SJSA1 (cell line): Measurements from ENCODE around the gene KIR2DL3. TPM values are rescaled to one million over a fixed set of nuclear protein-coding genes. Genes with fewer than 3 reads are reported as not detected.
A peak's percentile ranks its signal among the peaks of the same experiment; 100 is the strongest.
"Not testable (repeated sequence)": the region's sequence is repeated elsewhere in the genome, so short reads cannot be mapped to it uniquely, and the experiment has no call there.

ENCODE experiments used
- DNase-seq, 2 experiments: peaks; one replicate each; pipeline ENCODE4 v3.0.0-alpha.2; 2015 to 2020; ENCODE audit warnings: low spot score in 2 of 2, low read depth in 1 of 2
- H3K27ac ChIP-seq: fragments of 250-450 bp; sonication (Bioruptor Pico); 2 replicates; pipeline ENCODE4 v1.5.1; 2020; ENCODE audit warnings: mild to moderate bottlenecking, moderate library complexity
- H3K27me3 ChIP-seq: fragments of 250-450 bp; sonication (Bioruptor Pico); replicated peaks from 2 replicates; pipeline ENCODE4 v1.5.1; 2020; ENCODE audit warnings: mild to moderate bottlenecking, moderate library complexity
- H3K36me3 ChIP-seq: fragments of 250-450 bp; sonication (Bioruptor Pico); 2 replicates; pipeline ENCODE4 v1.5.1; 2020; ENCODE audit warnings: mild to moderate bottlenecking
- H3K4me1 ChIP-seq: fragments of 250-450 bp; sonication (Bioruptor Pico); replicated peaks from 2 replicates; pipeline ENCODE4 v1.6.1; 2021; ENCODE audit warnings: mild to moderate bottlenecking
- H3K4me3 ChIP-seq: fragments of 250-450 bp; sonication (Bioruptor Pico); 2 replicates; pipeline ENCODE4 v1.5.1; 2020; ENCODE audit warnings: mild to moderate bottlenecking
- H3K9me3 ChIP-seq: fragments of 250-450 bp; sonication (Bioruptor Pico); replicated peaks from 2 replicates; pipeline ENCODE4 v1.5.1; 2020; ENCODE audit warnings: mild to moderate bottlenecking
- total RNA-seq: library from RNA; depleted of rRNA; stranded (reverse); fragments of >200 nt; shearing (Covaris generic); gene quantifications from 2 replicates; pipeline ENCODE4 v1.2.3, GENCODE V29; 2014; rRNA removed

KIR2DL3 gene
- not detected in 2 replicates for total RNA-seq

DNA sequence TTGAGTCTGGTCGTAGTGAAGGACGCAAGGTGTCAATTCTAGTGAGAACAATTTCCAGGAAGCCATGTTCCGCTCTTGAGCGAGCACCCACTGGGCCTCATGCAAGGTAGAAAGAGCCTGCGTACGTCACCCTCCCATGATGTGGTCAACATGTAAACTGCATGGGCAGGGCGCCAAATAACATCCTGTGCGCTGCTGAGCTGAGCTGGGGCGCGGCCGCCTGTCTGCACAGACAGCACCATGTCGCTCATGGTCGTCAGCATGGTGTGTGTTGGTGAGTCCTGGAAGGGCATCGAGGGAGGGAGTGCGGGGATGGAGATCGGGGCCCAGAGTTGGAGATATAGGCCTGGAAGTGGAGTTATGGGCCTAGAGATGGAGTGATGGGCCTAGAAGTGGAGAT, at the start of gene KIR2DL3:
Gene KIR2DL3 (plus strand): TSS at position 208 of the 400 bp plus-strand sequence. CDS start 33 bp downstream, at position 241.
- not testable (repeated sequence) for H3K27ac ChIP-seq, H3K27me3 ChIP-seq, H3K4me1 ChIP-seq, DNase-seq, H3K4me3 ChIP-seq, H3K9me3 ChIP-seq, H3K36me3 ChIP-seq

DNA sequence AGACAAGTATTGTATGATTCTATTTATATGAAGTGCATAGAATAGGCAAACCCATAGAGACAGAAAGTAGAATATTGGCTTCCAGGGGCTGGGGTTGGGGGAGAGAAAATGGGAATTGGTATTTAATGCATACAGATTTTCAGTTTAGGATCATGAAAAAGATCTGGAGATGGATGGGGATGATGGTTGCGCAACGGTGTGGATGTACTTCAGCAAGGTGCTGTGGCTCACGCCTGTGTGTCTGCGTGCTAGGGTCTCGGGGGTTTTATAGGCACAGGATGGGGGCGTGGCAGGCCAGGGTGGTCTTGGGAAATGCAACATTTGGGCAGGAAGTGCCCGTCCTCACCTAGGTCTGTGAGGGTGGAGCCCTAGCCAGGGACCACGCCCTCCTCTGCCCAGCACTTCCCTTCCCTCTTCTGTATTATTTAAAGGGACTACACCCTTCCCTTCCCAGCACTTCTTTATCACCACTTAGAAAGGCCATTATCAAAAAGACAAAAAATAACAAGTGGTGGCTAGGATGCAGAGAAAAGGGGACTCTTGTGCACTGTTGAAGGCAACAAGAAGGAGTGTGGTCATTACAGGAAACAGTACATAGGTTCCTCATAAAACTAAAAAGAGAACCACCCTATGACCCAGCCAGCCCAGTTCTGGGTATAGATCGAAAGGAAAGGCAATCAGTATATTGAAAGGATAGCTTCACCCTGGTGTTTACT, 46.6 kb upstream of the KIR2DL3 start:
- no peak for DNase-seq

DNA sequence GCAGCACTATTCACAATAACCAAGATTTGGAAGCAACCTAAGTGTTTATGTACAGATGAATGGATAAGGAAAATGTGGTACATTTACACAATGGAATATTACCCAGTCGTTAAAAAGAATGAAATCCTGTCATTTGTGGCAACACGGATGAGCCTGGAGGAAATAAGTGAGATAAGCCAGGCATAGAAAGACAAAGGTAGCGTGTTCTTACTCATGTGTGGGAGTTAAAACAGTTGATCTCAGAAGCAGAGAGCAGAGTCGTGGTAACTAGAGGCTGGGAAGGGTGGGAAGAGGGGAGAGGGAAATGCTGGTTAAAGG, 46.1 kb upstream of the KIR2DL3 start:
- Histone ChIP-seq H3K4me1 (no peaks in the 10 kb centered on the region), H3K27me3 (no peaks in the 10 kb centered on the region), H3K4me3 (no peak overlapping the region), H3K9me3 (no peaks in the 10 kb centered on the region), H3K36me3 (no peaks in the 10 kb centered on the region), H3K27ac (no peak overlapping the region)
- no peak for DNase-seq

More for the DNA sequence above, 46.6 kb upstream of the KIR2DL3 start:
- H3K9me3 ChIP-seq = no peaks in the 10 kb centered on the region
- H3K27me3 ChIP-seq = no peaks in the 10 kb centered on the region
- H3K4me3 ChIP-seq = no peak overlapping the region
- H3K4me1 ChIP-seq = no peaks in the 10 kb centered on the region
- no peak overlapping the region for H3K27ac ChIP-seq
- no peaks in the 10 kb centered on the region for H3K36me3 ChIP-seq

DNA sequence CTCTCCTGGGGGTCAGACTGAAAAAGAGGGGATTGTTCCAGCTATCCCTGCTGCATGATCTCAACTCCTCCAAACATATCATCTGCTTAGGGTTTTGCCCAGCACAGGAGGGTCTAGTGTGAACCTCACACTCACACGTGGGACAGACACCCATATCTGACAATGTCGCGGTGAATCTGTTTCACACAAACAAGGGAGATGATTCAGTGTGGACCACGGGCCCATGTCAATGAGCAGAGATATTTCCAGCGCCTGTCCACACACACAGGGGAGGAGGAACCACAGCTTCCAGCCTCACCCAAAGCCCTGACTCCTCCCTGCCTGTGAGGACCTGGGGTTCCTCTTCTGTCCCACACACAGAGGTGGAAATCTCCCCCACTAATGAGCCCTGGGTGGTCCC, 43.7 kb upstream of the KIR2DL3 start:
- no peaks in the 10 kb centered on the region for H3K4me1 ChIP-seq
- H3K4me3 ChIP-seq = no peak overlapping the region
- no peak for DNase-seq
- H3K27me3 ChIP-seq = no peaks in the 10 kb centered on the region
- H3K27ac ChIP-seq = no peak overlapping the region
- H3K36me3 ChIP-seq = no peaks in the 10 kb centered on the region
- no peaks in the 10 kb centered on the region for H3K9me3 ChIP-seq

DNA sequence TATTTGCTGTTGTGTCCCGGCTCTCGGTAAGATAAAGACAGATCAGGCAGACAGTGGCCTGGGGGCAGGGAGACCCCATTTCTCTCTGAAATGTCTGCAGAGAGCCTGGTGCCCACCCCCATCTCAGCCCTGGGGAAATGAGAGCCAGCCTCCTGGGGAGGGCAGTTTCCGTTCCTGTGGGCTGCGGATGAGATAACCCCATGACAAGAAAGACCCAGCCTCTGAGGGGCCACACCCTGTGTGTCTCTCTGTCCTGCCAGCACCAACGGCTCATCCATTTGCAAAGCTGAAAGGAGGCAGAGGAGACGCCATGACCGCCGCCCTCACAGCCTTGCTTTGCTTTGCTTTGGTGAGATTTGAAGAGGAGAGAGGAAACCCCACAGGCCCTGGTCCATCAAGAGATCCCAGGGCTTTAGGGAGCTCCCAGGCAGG, 42.2 kb upstream of the KIR2DL3 start:
- Histone ChIP-seq H3K4me3 (no peak overlapping the region), H3K4me1 (no peaks in the 10 kb centered on the region)

DNA sequence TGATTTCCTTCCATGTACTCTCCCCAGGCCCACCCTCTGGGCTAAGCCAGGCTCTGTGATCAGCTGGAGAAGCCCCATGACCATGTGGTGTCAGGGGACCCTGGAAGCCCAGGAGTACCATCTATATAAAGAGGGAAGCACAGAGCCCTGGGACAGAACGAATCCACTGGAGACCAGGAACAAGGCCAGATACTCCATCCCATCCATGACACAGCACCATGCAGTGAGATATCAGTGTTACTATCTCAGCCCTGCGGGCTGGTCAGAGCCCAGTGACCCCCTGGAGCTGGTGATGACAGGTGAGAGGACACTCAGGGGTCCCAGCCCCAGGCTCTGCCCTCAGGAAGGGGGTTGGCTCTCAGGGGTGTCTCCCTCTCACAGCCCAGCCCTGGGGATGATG, 41.5 kb upstream of the KIR2DL3 start:
- no peak overlapping the region for H3K27ac ChIP-seq
- H3K9me3 ChIP-seq = no peaks in the 10 kb centered on the region
- H3K36me3 ChIP-seq = no peaks in the 10 kb centered on the region
- no peak overlapping the region for H3K4me3 ChIP-seq
- H3K27me3 ChIP-seq = no peaks in the 10 kb centered on the region
- no peak for DNase-seq
- no peaks in the 10 kb centered on the region for H3K4me1 ChIP-seq

More for the DNA sequence above, 42.2 kb upstream of the KIR2DL3 start:
- no peaks in the 10 kb centered on the region for H3K36me3 ChIP-seq
- no peaks in the 10 kb centered on the region for H3K27me3 ChIP-seq
- no peak overlapping the region for H3K27ac ChIP-seq
- no peak for DNase-seq
- no peaks in the 10 kb centered on the region for H3K9me3 ChIP-seq

DNA sequence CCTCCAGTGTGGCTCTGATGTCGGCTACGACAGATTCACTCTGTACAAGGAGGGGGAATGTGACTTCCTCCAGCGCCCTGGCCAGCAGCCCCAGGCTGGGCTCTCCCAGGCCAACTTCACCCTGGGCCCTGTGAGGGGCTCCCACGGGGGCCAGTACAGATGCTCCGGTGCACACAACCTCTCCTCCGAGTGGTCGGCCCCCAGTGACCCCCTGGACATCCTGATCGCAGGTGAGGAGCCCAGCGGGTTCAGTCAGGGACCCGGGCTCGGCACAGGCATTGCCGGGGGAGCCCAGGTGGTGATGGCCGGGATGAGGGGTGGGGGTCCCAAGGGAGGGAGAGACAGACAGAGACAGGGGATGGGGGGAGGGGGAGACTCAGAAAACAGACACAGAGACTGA, 40.6 kb upstream of the KIR2DL3 start:
- not testable (repeated sequence) for H3K4me3 ChIP-seq, H3K4me1 ChIP-seq, H3K9me3 ChIP-seq, H3K27ac ChIP-seq, H3K36me3 ChIP-seq, H3K27me3 ChIP-seq, DNase-seq

DNA sequence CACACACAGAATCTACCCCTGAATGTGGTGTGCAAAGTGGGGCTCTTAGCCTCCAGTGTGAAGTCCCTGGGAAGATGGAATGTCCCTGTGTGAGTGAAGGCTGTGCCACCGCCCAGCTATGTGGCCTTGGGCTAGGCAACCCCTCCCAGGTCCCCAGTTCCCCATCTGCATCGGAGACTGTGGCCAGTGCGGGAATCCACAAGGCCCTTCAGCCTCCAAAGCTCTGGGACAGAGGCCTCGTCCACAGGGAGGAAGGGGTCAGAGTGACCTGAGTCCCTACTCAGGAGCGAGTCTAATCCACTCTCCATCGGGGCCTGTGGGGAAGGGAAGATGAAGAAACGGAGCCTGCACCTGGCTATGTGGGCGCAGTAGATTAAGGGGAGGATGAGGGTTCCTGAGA, 33.4 kb upstream of the KIR2DL3 start:
- H3K4me1 ChIP-seq = no peaks in the 10 kb centered on the region
- no peaks in the 10 kb centered on the region for H3K9me3 ChIP-seq
- no peak overlapping the region for H3K27ac ChIP-seq
- H3K27me3 ChIP-seq = no peaks in the 10 kb centered on the region
- no peak overlapping the region for H3K4me3 ChIP-seq
- H3K36me3 ChIP-seq = no peaks in the 10 kb centered on the region
- DNase-seq = no peak

DNA sequence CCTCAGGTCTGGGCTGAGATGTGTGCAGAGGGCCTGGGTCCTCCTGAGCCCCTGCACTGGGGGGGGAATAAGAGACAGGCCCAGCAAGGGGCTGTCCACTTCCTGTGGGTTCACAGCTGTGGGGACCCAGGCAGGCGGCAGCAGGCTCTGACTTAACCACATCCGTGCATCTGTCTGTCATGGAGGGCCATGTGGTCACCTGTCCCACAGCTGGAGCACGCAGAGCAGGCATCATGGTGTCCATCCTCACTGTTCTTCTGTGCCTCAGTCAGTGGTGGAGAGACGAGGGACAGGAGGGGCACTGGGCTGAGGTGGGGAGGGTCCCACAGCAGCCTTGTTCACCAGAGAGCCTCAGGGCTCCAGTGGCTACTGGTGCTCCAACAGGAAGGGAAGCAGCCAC, 30.4 kb upstream of the KIR2DL3 start:
- no peak for DNase-seq
- H3K36me3 ChIP-seq = no peaks in the 10 kb centered on the region
- no peak overlapping the region for H3K27ac ChIP-seq
- no peaks in the 10 kb centered on the region for H3K27me3 ChIP-seq
- no peaks in the 10 kb centered on the region for H3K9me3 ChIP-seq
- H3K4me3 ChIP-seq = no peak overlapping the region
- H3K4me1 ChIP-seq = no peaks in the 10 kb centered on the region

DNA sequence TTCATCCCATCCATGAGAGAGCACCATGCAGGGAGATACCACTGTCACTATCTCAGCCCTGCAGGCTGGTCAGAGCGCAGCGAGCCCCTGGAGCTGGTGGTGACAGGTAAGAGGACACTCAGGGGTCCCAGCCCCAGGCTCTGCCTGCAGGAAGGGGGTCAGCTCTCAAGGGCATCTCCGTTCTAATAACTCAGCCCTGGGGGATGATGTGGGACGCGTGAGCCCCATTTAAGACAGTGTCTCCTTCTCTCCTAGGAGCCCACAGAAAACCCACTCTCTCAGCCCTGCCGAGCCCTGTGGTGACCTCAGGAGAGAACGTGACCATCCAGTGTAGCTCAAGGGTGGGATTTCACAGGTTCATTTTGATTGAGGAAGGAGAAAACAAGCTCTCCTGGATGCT, 29.5 kb upstream of the KIR2DL3 start:
- Histone ChIP-seq H3K4me1 (no peaks in the 10 kb centered on the region), H3K36me3 (no peaks in the 10 kb centered on the region), H3K9me3 (no peaks in the 10 kb centered on the region), H3K27ac (no peak overlapping the region), H3K27me3 (no peaks in the 10 kb centered on the region), H3K4me3 (no peak overlapping the region)
- no peak for DNase-seq

DNA sequence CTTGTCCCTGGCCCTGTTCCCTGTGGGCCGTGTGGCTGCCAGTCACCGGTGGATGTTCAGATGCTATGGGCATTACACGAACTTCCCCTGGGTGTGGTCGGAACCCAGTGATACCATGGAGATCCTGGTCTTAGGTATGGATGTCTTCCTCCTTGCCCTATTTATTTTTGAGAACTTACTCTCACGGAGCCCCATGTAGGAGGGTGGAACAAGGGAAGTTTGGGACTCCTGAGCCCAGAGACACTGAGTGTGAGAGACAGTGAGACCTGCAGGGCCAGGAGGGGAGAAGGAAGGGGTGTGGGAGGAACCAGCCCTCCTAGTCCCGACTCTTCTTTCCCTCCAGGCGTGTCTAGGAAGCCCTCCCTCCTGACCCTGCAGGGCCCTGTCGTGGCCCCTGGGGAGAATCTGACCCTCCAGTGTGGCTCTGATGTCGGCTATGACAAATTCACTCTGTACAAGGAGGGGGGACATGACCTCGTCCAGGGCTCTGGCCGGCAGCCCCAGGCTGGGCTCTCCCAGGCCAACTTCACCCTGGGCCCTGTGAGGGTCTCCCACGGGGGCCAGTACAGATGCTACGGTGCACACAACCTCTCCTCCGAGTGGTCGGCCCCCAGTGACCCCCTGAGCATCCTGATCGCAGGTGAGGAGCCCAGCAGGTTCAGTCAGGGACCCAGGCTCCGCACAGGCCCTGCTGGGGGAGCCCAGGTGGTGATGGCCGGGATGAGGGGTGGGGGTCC, 28.9 kb upstream of the KIR2DL3 start:
- DNase-seq = no peak
- H3K36me3 ChIP-seq = no peaks in the 10 kb centered on the region
- no peaks in the 10 kb centered on the region for H3K9me3 ChIP-seq
- no peak overlapping the region for H3K27ac ChIP-seq
- no peaks in the 10 kb centered on the region for H3K27me3 ChIP-seq
- no peak overlapping the region for H3K4me3 ChIP-seq
- H3K4me1 ChIP-seq = no peaks in the 10 kb centered on the region

DNA sequence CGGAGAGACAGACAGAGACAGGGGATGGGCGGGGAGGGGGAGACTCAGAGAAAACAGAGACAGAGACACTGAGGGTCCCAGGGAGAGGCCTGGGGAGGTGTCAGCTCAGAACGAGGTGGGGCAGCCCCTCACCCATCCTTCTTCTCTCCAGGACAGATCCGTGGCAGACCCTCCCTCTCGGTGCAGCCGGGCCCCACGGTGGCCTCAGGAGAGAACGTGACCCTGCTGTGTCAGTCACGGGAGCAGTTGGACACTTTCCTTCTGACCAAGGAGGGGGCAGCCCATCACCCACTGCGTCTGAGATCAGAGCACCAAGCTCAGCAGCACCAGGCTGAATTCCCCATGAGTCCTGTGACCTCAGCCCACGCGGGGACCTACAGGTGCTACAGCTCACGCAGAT, 28.4 kb upstream of the KIR2DL3 start:
- H3K4me1 ChIP-seq, H3K27me3 ChIP-seq, H3K36me3 ChIP-seq, DNase-seq, H3K9me3 ChIP-seq, H3K27ac ChIP-seq, H3K4me3 ChIP-seq: not testable (repeated sequence)

DNA sequence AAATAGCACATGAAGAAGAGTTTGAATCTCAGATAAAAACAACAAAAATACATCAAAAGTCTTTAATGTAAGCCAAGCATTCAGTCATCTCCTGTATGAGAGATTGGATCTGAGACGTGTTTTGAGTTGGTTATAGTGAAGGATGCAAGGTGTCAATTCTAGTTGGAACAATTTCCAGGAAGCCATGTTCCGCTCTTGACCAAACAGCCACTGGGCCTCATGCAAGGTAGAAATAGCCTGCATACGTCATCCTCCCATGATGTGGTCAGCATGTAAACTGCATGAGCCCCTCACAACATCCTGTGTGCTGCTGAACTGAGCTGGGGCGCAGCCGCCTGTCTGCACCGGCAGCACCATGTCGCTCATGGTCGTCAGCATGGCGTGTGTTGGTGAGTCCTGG, 14.2 kb upstream of the KIR2DL3 start, which contains the start of gene KIR3DL3:
Gene KIR3DL3 (plus strand): TSS at position 301 of the 400 bp plus-strand sequence. CDS start 55 bp downstream, at position 356.
- no peaks in the 10 kb centered on the region; the same call in 1 of the 2 replicates for H3K27me3 ChIP-seq
- no peak within 1 kb of the TSS for H3K27ac ChIP-seq
- H3K4me1 ChIP-seq = no peaks in the 10 kb centered on the region
- H3K9me3 ChIP-seq = peaks cover 3% of the 10 kb centered on the region; the same call in 1 of the 2 replicates
- no peak within 1 kb of the TSS for H3K4me3 ChIP-seq
- no peaks in the 10 kb centered on the region for H3K36me3 ChIP-seq
- DNase-seq = peak in 1 of 2 experiments; percentile 11

DNA sequence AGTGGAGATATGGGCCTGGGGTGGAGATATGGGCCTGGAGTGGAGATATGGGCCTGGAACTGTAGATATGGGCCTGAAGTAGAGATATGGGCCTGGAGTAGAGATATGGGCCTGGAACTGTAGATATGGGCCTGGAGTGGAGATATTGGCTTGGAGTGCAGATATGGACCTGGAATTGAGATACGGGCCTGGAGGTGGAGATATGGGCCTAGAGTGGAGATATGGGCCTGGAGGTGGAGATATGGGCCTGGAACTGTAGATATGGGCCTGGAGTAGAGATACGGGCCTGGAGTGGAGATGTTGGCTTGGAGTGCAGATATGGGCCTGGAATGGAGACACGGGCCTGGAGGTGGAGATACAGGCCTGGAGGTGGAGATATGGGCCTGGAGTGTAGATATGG, 13.7 kb upstream of the KIR2DL3 start:
- Histone ChIP-seq H3K4me3 (no peak overlapping the region), H3K9me3 (0 out of 2 replicates have a peak, but pooled peaks cover 3% of the 10 kb centered on the region), H3K36me3 (no peaks in the 10 kb centered on the region), H3K4me1 (no peaks in the 10 kb centered on the region), H3K27me3 (no peaks in the 10 kb centered on the region; the same call in 1 of the 2 replicates), H3K27ac (no peak overlapping the region)
- peak in 1 of 2 experiments; percentile 7 for DNase-seq
